Panc1 (cell line): ENCODE measurements around the gene TRDN. TPM values are rescaled to one million over a fixed set of nuclear protein-coding genes. Genes with fewer than 3 reads are reported as not detected.

Source experiments
- ATAC-seq: fragments of 200-7000 bp; cut with Tn5 transposase; 2 replicates; pipeline ENCODE4 v1.9.1; 2020; ENCODE audit warnings: mild to moderate bottlenecking, moderate library complexity
- BruUV-seq: library from RNA; stranded (reverse); fragments of 400-500 nt; replicated peaks from 2 replicates; lab custom pipeline; 2021; lab: Mats Ljungman, UMichigan
- CTCF ChIA-PET: fragments of 300-600 bp; sonication (Branson Sonifier 250); formaldehyde crosslinking; loops from one replicate; lab custom pipeline; 2022; ENCODE audit warnings: antibody characterized with exemption; lab: Charles Lee
- POLR2A ChIA-PET: fragments of 300-600 bp; sonication (Branson Sonifier 250); formaldehyde crosslinking; loops from one replicate; lab custom pipeline; 2022; ENCODE audit warnings: antibody characterized with exemption; lab: Charles Lee
- DNase-seq: peaks from one replicate; pipeline ENCODE4 v3.0.0-alpha.2; 2010; ENCODE audit warnings: low read depth, low spot score
- H3K27ac ChIP-seq: 2 replicates; pipeline ENCODE4 v1.5.1; 2011; ENCODE audit warnings: mild to moderate bottlenecking, low read length, inconsistent platforms
- H3K27me3 ChIP-seq: fragments of 200-500 bp; sonication (Bioruptor generic); 2 replicates; pipeline ENCODE4 v1.6.0; 2014; ENCODE audit warnings: low read length, inconsistent platforms; ENCODE audit not compliant: control insufficient read depth, insufficient read depth
- H3K36me3 ChIP-seq: fragments of 200-500 bp; sonication (Bioruptor generic); 2 replicates; pipeline ENCODE4 v1.5.1; 2014; ENCODE audit warnings: inconsistent platforms, mild to moderate bottlenecking, low read length, moderate library complexity; ENCODE audit not compliant: control insufficient read depth, insufficient read depth
- H3K4me1 ChIP-seq: 2 replicates; pipeline ENCODE4 v1.5.1; 2011; ENCODE audit warnings: inconsistent platforms, mild to moderate bottlenecking, low read length, moderate library complexity; ENCODE audit not compliant: control insufficient read depth, insufficient read depth
- H3K4me3 ChIP-seq, 2 experiments: 2 replicates each; pipeline ENCODE4 v1.5.1; 2011 to 2012; ENCODE audit warnings: low read depth in 2 of 2, low read length in 2 of 2, mild to moderate bottlenecking in 2 of 2, inconsistent platforms in 1 of 2, moderate library complexity in 1 of 2
- H3K9me3 ChIP-seq: fragments of 200-500 bp; sonication (Bioruptor generic); 2 replicates; pipeline ENCODE4 v1.5.1; 2014; ENCODE audit warnings: low read depth, mild to moderate bottlenecking, inconsistent platforms, low read length, moderate library complexity; ENCODE audit not compliant: control insufficient read depth, insufficient read depth
- POLR2AphosphoS5 ChIP-seq: IDR thresholded peaks from 2 replicates; pipeline ENCODE4 v1.6.1; 2012; ENCODE audit warnings: mild to moderate bottlenecking, low read depth, low read length, moderate library complexity
- SIN3A ChIP-seq: IDR thresholded peaks from 2 replicates; pipeline ENCODE4 v1.6.1; 2012; ENCODE audit warnings: low read depth, mild to moderate bottlenecking, low read length, moderate library complexity, borderline replicate concordance; ENCODE audit not compliant: insufficient read depth
- TCF7L2 ChIP-seq: IDR thresholded peaks from 2 replicates; pipeline ENCODE4 v1.6.1; 2011; ENCODE audit warnings: mild to moderate bottlenecking, low read depth, low read length, inconsistent platforms
- in situ Hi-C: cut with HindIII; loops from 2 replicates; pipeline ENCODE4 v1.10.0; 2016; ENCODE audit warnings: low sequenced_read_pairs, low pct_unique_long_range_greater_than_20kb
- intact Hi-C: fragments of 100-400 bp; cut with micrococcal nuclease; formaldehyde crosslinking; loops from one replicate; pipeline ENCODE4 v1.10.0; 2022; ENCODE audit not compliant: unreplicated experiment
- total RNA-seq: library from RNA; stranded (reverse); gene quantifications from one replicate; pipeline ENCODE4 v1.2.1, GENCODE V29; 2021; ENCODE audit not compliant: unreplicated experiment
- TF ChIP-seq, protein P1 (sequence below): fragments of 450-650 bp; IDR thresholded peaks from 2 replicates; pipeline ENCODE4 v1.5.1; 2017; ENCODE audit warnings: mild to moderate bottlenecking
- TF ChIP-seq, protein P2 (sequence below), 2 experiments: IDR thresholded peaks; 2 replicates each; pipeline ENCODE4 v1.6.1; 2011 to 2012; ENCODE audit warnings: low read depth in 2 of 2, control low read depth in 1 of 2, low read length in 1 of 2, mild to moderate bottlenecking in 1 of 2, moderate library complexity in 1 of 2; ENCODE audit not compliant: insufficient read depth in 1 of 2

Gene TRDN
- total RNA-seq, 1 experiment from 2014 or later = not detected

DNA sequence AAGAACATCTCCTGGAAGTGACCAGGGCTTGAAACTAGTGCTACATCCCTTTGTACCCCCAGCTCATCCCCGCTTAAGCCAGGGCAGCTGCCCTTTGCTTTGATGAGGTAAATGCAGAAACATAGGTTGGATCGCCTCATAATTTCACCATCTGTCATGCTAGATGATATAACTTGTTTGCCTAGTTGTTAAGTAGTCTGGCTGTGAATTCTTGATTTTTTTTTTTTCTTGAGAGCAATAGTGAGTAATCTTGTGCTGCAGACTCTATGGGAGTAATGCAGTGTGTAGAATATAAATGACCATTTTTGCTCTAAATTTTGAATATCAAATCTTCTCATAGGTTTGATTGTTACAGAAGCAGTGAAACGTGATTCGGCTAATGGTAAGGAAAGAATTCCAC is 4.1 kb downstream of the TRDN start:
- intact Hi-C loops = no loop called here
- Histone ChIP-seq H3K9me3 (no peaks in the 10 kb centered on the region), H3K36me3 (no peaks in the 10 kb centered on the region), H3K4me1 (no peaks in the 10 kb centered on the region), H3K27me3 (no peaks in the 10 kb centered on the region), H3K4me3 (no peak overlapping the region), H3K27ac (no peak overlapping the region)
- no peak for DNase-seq
- BruUV-seq = no TSS peak
- TF ChIP-seq SIN3A (no peak), TCF7L2 (no peak), POLR2AphosphoS5 (no peak)
- TF ChIP-seq, protein P1, sequence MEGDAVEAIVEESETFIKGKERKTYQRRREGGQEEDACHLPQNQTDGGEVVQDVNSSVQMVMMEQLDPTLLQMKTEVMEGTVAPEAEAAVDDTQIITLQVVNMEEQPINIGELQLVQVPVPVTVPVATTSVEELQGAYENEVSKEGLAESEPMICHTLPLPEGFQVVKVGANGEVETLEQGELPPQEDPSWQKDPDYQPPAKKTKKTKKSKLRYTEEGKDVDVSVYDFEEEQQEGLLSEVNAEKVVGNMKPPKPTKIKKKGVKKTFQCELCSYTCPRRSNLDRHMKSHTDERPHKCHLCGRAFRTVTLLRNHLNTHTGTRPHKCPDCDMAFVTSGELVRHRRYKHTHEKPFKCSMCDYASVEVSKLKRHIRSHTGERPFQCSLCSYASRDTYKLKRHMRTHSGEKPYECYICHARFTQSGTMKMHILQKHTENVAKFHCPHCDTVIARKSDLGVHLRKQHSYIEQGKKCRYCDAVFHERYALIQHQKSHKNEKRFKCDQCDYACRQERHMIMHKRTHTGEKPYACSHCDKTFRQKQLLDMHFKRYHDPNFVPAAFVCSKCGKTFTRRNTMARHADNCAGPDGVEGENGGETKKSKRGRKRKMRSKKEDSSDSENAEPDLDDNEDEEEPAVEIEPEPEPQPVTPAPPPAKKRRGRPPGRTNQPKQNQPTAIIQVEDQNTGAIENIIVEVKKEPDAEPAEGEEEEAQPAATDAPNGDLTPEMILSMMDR = no peak
- TF ChIP-seq, protein P2, sequence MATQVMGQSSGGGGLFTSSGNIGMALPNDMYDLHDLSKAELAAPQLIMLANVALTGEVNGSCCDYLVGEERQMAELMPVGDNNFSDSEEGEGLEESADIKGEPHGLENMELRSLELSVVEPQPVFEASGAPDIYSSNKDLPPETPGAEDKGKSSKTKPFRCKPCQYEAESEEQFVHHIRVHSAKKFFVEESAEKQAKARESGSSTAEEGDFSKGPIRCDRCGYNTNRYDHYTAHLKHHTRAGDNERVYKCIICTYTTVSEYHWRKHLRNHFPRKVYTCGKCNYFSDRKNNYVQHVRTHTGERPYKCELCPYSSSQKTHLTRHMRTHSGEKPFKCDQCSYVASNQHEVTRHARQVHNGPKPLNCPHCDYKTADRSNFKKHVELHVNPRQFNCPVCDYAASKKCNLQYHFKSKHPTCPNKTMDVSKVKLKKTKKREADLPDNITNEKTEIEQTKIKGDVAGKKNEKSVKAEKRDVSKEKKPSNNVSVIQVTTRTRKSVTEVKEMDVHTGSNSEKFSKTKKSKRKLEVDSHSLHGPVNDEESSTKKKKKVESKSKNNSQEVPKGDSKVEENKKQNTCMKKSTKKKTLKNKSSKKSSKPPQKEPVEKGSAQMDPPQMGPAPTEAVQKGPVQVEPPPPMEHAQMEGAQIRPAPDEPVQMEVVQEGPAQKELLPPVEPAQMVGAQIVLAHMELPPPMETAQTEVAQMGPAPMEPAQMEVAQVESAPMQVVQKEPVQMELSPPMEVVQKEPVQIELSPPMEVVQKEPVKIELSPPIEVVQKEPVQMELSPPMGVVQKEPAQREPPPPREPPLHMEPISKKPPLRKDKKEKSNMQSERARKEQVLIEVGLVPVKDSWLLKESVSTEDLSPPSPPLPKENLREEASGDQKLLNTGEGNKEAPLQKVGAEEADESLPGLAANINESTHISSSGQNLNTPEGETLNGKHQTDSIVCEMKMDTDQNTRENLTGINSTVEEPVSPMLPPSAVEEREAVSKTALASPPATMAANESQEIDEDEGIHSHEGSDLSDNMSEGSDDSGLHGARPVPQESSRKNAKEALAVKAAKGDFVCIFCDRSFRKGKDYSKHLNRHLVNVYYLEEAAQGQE (IDR thresholded peaks at IDR 0.05; ENCODE audit: insufficient read depth in 1 of 2, low read depth in 2 of 2, low read length in 1 of 2) = no peak
- POLR2A ChIA-PET = no interaction called here
- CTCF ChIA-PET = no interaction called here
- ATAC-seq = no peak
- in situ Hi-C loops = no loop called here

DNA sequence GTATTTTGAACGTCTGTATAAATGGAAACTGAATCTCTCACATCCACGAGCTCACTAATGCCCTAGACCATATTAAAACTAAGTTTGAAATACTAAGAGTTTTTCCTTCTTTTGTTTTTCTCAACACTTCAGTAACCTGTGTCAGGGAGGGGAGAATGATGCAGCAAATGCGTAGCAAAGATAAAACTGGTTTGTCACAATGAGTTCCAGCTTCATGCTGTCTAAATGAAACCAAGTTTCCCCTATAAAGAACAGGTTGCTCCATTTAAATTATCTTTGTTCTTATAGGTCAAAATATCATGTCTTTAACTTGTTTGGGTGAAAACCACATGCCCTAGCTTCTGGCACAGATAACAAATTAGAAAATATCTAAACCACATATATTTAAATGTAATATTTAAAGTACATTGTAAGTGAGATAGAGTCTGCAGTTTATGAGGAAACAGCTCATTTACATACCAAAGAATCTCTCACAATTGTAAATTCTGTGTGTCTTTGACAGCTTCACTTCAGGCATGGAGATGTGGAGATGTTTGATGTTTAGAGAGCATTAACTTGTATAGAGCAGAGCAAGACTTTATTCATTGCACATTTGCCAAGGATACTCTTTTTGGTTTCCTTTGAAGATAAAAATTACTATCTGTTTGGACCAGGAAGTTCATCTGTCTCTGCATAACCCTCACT is 7.3 kb downstream of the TRDN start:
- POLR2A ChIA-PET = no interaction called here
- no peaks in the 10 kb centered on the region for H3K4me1 ChIP-seq
- H3K27me3 ChIP-seq = no peaks in the 10 kb centered on the region
- intact Hi-C loops = no loop called here
- in situ Hi-C loops = no loop called here
- no TSS peak for BruUV-seq
- no peaks in the 10 kb centered on the region for H3K9me3 ChIP-seq
- CTCF ChIA-PET = no interaction called here
- no peak overlapping the region for H3K27ac ChIP-seq
- no peak overlapping the region for H3K4me3 ChIP-seq
- TF ChIP-seq POLR2AphosphoS5 = no peak
- DNase-seq (no peak), ATAC-seq (no peak)
- H3K36me3 ChIP-seq = no peaks in the 10 kb centered on the region

DNA sequence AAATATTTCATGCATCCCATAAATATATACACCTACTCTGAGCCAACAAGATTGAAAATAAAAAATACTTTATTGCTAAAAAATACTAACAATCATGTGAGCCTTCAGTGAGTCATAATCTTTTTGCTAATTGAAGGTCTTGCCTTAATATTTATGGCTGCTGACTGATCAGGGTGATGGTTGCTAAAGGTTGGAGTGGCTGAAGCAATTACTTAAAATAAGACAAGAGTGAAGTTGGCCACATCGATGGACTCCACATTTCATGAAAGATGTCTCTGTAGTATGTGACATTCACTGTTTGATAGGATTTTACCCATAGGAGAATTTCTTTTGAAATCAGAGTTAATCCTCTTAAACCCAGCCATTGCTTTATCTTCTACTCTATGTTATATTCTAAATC is 11.1 kb downstream of the TRDN start:
- no peaks in the 10 kb centered on the region for H3K36me3 ChIP-seq
- ChIA-PET CTCF (no interaction called here), POLR2A (no interaction called here)
- no peak overlapping the region for H3K4me3 ChIP-seq
- no peak overlapping the region for H3K27ac ChIP-seq
- H3K27me3 ChIP-seq = no peaks in the 10 kb centered on the region; the same call in 1 of the 2 replicates
- in situ Hi-C loops (no loop called here), intact Hi-C loops (no loop called here)
- H3K9me3 ChIP-seq = no peaks in the 10 kb centered on the region
- DNase-seq (no peak), ATAC-seq (no peak)
- H3K4me1 ChIP-seq = no peaks in the 10 kb centered on the region
- TF ChIP-seq, protein P1 = no peak
- TF ChIP-seq POLR2AphosphoS5 = no peak
- BruUV-seq = no TSS peak
